NCI-H146 (cell line): ENCODE data around the gene PI4KB.

Source experiments
- DNase-seq: peaks from one replicate; lab custom pipeline; 2025; lab: John Stamatoyannopoulos, UW

The PI4KB gene

GRCh38 chr1:151311589-151312331 is 15.5 kb downstream of the PI4KB start:
- DNase-seq, result no peak

DNA sequence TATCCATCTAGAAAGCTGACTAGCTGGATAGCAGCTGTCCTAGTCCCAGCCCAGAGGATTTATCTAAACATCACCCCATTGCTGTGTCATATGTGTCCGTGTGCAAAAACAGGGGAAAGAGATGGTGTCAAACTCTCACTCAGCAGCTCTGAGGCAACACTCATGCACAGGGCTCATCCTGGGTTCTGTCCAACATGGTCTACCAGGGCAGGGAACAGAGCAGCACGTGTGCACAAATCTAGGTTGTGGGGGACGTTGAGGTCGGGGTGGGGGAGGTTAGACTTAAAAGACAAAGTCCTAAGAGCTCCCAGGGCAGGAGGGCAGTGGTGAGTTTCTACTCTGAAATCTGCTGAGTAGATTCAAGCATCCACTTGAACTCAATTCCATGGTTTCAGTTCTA is 16.2 kb downstream of the PI4KB start:
- DNase-seq, result no peak

DNA sequence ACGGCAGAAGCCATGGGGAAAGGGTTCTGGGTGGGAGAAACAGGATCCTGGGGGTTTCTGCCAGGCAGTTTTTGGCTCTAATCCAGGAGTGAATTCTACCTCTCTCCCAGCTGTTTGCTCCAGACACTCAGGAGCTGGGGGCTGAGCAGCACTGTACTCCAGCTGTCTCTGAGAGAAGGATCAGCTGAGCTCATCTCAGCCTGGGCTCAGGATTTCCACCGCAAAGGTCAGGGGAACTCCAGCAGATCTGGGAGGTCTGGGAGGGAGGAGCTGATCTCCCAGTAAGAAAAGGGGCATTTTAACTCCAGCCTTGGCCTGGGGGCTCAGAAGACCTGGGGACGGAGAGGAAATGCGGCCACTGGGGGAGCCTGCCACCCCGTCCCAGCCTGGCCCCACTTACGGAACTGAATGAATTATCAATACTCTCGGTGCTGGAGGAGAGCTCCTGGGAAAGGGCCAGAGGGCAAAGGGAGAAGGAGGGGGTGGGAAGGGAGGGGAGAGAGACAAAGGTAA is 17.3 kb downstream of the PI4KB start:
- DNase-seq, result no peak

GRCh38 chr1:151294742-151295462 is 32.3 kb downstream of the PI4KB start:
- DNase-seq, result no peak

DNA sequence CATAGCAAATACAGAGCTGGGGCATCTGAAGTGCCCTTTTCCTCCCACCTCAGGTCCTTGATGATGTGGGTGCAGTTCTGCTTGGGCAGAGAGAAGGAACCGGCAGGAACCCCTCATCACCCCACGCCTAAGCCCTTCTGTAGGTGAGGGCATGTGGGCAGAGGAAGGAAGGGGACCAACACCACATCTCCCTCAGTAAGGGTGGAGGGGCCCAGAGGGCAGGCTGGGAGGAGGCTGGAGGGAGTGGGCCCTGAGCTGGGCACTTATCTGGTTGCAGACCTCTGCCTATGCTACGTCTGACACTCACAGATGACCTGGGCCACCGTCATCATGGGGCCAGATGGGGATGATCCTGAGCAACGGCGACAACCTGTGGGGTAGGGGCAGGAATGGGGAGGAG is 34.1 kb downstream of the PI4KB start:
- no peak for DNase-seq

DNA sequence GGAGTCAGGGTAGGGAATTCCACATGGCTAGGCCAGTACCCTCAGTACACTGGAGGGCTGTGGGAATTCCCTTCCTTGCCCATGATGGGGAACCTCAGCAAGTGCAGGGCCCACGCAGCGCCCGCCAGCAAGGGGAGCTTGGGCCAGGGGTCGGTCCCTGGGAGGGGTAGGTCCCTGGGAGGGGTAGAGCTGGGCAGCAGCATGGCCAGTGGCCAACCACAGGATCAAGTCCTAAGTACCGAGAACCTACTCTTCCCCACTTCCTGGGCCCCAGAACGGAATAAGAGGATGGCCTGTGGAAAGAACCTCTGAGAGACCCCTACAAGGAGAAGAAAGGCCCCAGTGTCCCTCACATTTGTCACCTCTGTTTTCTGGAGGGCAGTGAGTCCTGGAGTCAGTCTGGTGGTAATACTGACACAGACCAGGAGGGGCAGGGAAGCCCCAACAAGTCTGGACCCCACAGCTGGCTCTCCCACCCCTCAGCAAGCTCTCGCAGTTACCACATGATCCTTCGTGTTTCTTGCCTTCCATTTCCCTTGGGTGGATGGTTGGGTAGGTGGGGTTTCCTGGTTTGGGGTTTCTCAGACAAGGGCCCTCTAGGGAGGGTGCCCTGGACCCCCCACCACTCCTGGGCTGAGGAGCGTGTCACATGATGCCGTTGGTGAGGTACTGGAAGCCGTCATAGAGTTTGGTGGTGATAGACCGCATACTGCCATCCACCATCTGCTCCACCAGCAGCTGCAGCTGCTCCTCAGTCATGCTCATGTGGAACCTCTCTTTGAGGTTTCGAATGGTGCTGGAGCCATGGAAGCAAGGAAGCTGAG is 34.8 kb downstream of the PI4KB start:
- DNase-seq, result no peak

- DNase-seq, result no peak
These were observed 36.4 kb downstream of the PI4KB start for GRCh38 chr1:151290709-151291303.

DNA sequence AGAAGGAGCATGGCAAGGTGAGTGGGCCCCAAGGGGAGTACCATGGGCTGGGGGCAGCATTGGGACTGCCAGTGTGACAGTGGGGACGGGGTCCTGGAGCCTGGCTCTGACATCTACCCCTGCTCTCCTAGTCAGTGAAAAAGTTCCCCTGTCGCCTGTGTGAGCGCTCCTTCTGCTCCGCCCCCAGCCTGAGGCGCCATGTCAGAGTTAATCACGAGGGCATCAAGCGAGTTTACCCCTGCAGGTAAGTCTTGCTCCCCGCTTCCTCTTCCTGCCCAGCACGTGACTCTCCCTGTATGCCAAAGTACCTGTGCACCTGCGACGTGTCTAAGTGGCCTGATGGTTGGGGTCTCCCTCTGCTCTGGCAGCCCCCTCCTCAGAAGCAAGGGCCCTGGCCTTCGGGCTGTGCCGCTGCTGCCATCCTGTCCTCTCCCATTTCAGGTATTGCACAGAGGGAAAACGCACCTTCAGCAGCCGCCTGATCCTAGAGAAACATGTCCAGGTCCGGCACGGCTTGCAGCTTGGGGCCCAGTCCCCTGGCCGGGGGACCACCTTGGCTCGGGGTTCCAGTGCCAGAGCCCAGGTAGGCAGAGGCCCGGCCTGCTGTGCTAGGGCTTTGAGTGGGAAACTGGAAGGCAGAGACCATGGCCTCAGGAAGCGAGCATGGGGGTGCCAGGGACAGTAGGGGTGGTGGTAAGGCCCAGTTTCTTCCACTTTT is 37.1 kb downstream of the PI4KB start:
- DNase-seq, result no peak

DNA sequence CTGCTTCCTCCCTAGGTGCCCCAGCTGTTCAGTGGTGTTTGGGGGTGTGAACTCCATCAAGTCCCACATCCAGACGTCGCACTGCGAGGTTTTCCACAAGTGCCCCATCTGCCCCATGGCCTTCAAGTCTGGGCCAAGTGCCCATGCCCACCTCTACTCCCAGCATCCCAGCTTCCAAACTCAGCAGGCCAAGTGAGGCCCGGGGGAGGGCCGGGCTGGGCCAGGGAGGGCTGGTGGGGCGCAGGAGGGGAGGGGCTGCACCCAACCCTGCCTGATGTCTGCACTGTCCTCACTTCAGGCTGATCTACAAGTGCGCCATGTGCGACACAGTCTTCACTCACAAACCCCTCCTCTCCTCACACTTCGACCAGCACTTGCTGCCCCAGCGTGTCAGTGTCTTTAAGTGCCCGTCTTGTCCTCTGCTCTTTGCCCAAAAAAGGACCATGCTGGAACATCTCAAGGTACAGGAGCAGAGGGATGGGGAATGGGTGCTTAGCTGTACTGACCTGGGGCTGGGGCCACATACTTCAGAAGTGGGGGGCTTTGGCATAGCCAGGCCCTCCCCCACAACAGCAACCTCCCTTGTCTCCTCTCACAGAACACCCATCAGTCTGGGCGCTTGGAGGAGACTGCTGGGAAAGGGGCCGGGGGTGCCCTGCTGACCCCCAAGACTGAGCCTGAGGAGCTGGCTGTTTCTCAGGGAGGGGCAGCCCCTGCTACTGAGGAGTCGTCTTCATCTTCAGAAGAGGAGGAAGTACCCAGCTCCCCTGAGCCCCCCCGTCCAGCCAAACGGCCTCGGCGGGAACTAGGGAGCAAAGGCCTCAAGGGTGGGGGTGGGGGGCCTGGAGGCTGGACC is 37.9 kb downstream of the PI4KB start:
- DNase-seq, result no peak

- no peak for DNase-seq
These were observed 38.7 kb downstream of the PI4KB start for GRCh38 chr1:151288502-151288901.

DNA sequence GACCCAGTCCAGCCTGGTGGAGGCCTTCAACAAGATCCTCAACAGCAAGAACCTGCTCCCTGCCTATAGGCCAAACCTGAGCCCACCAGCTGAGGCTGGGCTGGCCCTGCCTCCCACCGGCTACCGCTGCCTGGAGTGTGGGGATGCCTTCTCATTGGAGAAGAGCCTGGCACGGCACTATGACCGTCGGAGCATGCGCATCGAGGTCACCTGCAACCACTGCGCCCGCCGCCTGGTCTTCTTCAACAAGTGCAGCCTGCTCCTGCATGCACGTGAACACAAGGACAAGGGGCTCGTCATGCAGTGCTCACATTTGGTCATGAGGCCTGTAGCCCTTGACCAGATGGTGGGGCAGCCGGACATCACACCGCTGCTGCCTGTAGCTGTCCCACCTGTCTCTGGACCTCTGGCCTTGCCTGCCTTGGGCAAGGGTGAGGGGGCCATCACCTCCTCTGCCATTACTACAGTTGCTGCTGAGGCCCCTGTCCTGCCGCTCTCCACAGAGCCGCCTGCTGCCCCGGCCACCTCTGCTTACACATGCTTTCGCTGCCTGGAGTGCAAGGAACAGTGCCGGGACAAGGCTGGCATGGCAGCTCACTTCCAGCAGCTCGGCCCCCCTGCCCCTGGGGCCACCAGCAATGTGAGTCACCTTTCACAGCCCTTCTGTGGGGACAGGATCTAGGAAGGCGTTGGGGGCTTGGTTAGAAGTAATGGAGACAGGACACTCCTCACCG is 39.3 kb downstream of the PI4KB start:
- DNase-seq, result no peak

- no peak for DNase-seq
These were observed 39.9 kb downstream of the PI4KB start for GRCh38 chr1:151287341-151287699.

DNA sequence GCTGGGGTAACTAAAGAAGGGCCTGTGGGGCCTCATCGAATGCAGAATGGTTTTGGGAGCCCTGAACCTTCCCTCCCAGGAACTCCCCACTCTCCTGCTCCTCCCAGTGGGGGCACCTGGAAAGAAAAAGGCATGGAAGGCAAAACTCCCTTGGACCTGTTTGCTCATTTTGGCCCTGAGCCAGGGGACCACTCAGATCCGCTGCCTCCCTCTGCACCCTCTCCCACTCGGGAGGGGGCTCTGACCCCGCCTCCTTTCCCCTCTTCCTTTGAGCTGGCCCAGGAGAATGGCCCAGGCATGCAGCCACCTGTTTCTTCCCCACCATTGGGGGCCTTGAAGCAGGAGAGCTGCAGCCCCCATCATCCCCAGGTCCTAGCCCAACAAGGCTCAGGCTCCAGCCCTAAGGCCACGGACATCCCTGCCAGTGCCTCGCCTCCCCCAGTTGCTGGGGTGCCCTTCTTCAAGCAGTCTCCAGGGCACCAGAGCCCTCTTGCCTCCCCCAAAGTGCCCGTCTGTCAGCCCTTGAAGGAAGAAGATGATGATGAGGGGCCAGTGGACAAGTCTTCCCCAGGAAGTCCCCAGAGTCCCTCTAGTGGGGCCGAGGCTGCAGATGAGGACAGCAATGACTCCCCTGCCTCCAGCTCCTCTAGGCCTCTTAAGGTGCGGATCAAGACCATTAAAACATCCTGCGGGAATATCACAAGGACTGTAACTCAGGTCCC is 40.4 kb downstream of the PI4KB start:
- DNase-seq, result no peak

- DNase-seq, result no peak
These were observed 43.1 kb downstream of the PI4KB start for GRCh38 chr1:151284013-151284577.

DNA sequence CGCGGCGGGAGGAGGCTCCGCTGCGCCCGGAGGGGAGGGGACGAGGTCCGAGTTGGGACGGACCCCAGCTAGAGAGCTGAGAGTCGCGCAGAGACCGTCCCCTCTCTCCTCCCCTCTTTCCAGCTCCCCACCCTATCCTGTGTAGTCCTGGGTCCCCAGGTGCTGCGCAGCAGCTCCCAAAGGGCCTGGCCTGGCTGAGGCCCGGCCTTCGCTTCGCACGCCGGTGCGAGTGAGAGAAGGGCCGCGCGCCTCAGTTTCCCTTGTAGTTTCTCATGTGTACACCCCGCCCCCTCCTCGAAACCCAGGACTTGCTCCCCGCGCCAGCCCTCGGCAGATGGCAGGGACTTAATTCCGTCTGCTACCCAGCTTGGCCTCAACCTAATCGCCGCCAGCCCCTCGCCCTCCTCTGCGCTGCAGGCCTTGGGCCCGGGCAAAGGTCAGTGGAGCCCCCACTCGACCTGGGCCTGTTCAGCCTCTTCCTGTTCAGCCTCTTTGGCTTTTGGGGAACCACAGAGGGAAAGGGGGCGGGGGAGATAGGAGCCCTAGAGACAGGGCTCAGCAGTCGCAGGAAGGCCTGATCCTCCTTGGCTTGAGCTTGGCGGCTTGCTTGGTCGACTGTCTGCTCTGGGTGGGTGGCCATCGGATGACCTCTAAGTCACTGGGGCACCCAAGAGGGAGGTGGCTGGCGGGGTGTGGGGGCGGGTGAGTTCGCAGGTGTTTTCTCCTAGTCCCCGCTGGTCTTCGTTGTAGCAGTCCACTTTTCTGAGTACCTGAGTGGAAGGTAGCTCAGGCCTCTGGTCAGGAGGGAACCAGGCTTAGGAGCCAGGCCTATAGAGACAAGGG is 44.1 kb downstream of the PI4KB start:
- no peak for DNase-seq

DNA sequence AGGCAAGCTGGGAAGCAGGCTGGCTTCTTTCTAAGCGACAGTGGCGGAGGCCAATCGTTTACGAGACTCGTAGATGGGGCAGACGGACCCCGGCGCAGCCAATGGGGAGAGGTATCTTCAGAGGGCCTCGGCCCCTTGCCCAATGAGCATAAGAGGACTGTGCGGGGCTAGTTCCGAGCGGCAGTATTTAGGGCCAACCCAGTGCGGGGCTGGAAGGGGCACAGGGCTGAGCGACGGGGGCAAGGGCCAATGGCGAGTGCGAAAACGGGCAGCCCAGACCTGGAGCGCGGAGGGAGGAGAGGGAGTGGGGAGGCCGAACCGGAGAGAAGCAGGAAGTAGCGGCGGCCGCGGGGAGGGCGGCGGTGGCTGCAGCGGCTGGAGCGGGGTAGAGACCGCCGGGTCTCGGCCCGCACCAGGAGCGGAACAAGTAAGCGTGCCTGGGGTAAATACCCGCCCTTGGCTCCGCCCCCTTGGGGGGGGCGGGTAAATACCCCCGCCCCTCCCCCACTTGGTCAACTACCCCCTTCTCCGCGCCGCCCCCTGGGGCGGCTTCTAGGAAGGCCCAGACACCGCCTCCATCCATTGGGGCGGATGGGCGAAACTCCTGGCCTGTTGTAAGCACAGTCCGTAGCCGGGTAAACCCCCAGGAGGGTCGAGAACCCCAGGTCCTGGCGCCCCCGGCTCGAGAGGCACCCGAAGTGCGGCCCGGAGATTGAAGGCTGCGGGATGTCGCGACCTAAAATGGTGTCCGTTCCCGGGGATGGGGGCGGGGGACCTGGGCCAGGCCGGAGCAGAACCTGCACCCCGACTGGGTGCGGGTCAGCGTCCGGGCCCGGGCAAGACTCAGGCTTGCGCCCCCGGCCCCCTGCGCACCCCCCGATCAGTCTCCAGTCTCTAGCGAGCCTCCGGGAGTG is 45.0 kb downstream of the PI4KB start, which contains the start of gene ZNF687:
ZNF687 (plus strand) TSS at position 331 of the 914 bp plus-strand sequence. CDS start 3,993 bp downstream, outside the sequence.
- peak; percentile 100 for DNase-seq
